Lung (tissue), 12 donors: Measurements from ENCODE around the gene CDC42EP1. TPM values are rescaled to one million over a fixed set of nuclear protein-coding genes. Genes with fewer than 3 reads are reported as not detected.

Source experiments
- ATAC-seq: fragments of 200-7000 bp; cut with Tn5 transposase; one replicate; pipeline ENCODE4 v1.9.1; 2020; ENCODE audit warnings: moderate number of reproducible peaks; ENCODE audit not compliant: insufficient read depth, low FRiP score
- DNase-seq, 3 donors: peaks; one replicate each; pipeline ENCODE4 v3.0.0-alpha.2; 2013 to 2017
- H3K27ac ChIP-seq, 2 donors: one replicate each; pipeline ENCODE4 v1.5.1; 2013; ENCODE audit warnings: mild to moderate bottlenecking in 2 of 2, moderate library complexity in 2 of 2, control low read depth in 1 of 2, inconsistent platforms in 1 of 2, low read depth in 1 of 2, low read length in 1 of 2
- H3K27me3 ChIP-seq, 3 donors: one replicate each; pipeline ENCODE4 v1.5.1; 2013; ENCODE audit warnings: low read length in 2 of 3; ENCODE audit not compliant: control insufficient read depth in 3 of 3, insufficient read depth in 3 of 3
- H3K36me3 ChIP-seq, 4 donors: one replicate each; pipeline ENCODE4 v1.5.1; 2013; ENCODE audit warnings: low read length in 4 of 4, mild to moderate bottlenecking in 1 of 4, moderate library complexity in 1 of 4; ENCODE audit not compliant: control insufficient read depth in 4 of 4, insufficient read depth in 4 of 4
- H3K4me1 ChIP-seq, 5 donors: one replicate each; pipeline ENCODE4 v1.5.1; 2013; ENCODE audit warnings: low read length in 5 of 5, mild to moderate bottlenecking in 2 of 5, moderate library complexity in 1 of 5; ENCODE audit not compliant: control insufficient read depth in 5 of 5, insufficient read depth in 5 of 5
- H3K4me3 ChIP-seq: one replicate; pipeline ENCODE4 v1.5.1; 2013; ENCODE audit warnings: mild to moderate bottlenecking, control low read depth, moderate library complexity
- H3K9ac ChIP-seq, 2 donors: one replicate each; pipeline ENCODE4 v1.5.1; 2013; ENCODE audit warnings: low read length in 2 of 2, control low read depth in 1 of 2; ENCODE audit not compliant: insufficient read depth in 1 of 2
- H3K9me3 ChIP-seq, 4 donors: one replicate each; pipeline ENCODE4 v1.5.1; 2013; ENCODE audit warnings: low read length in 3 of 4, mild to moderate bottlenecking in 1 of 4, moderate library complexity in 1 of 4; ENCODE audit not compliant: control insufficient read depth in 4 of 4, insufficient read depth in 3 of 4
- CTCF ChIP-seq: IDR thresholded peaks from 2 replicates; pipeline ENCODE4 v1.5.1; 2012; ENCODE audit warnings: mild to moderate bottlenecking; ENCODE audit errors: control extremely low read depth, extremely low read depth
- WGBS, 2 donors: extraction: QIAGEN DNeasy Blood & Tissue Kit; methylation state at CpG; one replicate each; pipeline ENCODE4 v1.1.7; 2013; 5-methylcytosine and 5-hydroxymethylcytosine counted together
- polyA plus RNA-seq, 2 donors: library from polyadenylated mRNA; stranded (reverse); fragments of 200-250 nt; gene quantifications; one replicate each; pipeline ENCODE4 v1.2.1, GENCODE V29; 2013
- total RNA-seq, 2 donors: library from RNA; depleted of rRNA in 1 of 2; stranded (reverse); fragments of >200 nt in 1 of 2; gene quantifications; one replicate each; pipeline ENCODE4 v1.2.1, GENCODE V29; 2014 to 2021
- donor health status: control.
- donor health status: control.
- donor health status: Bipolar disorder and iron deficiency.
- donor health status: healthy.
- donor health status: DM: yes; HTN: yes; CAD: no.

CDC42EP1 gene
- total and polyA plus RNA-seq, 4 donors, result 23.9 to 77.0 (median 51.9) TPM

GRCh38 chr22:37529652-37530345, 30.5 kb upstream of the CDC42EP1 start:
- Histone ChIP-seq H3K4me3 (no peak overlapping the region), H3K9ac (no peak overlapping the region), H3K36me3 (no peaks in the 10 kb centered on the region), H3K9me3 (no peaks in the 10 kb centered on the region), H3K27me3 (no peaks in the 10 kb centered on the region), H3K27ac (no peak overlapping the region), H3K4me1 (peaks cover 0 to 3% (median 0%) of the 10 kb centered on the region in 5 donors)
- WGBS, 2 donors, result 48 to 62% methylated on average over 2 of the region's 2 CpGs
- no peak for TF ChIP-seq CTCF
- no peak for DNase-seq
- ATAC-seq, result no peak

GRCh38 chr22:37533995-37534394, 26.3 kb upstream of the CDC42EP1 start:
- no peak for TF ChIP-seq CTCF
- DNase-seq (no peak), ATAC-seq (no peak)
- H3K9ac ChIP-seq, result no peak overlapping the region
- H3K36me3 ChIP-seq, result no peaks in the 10 kb centered on the region
- H3K27ac ChIP-seq, result no peak overlapping the region
- H3K4me3 ChIP-seq, result no peak overlapping the region
- no peaks in the 10 kb centered on the region for H3K27me3 ChIP-seq
- no peaks in the 10 kb centered on the region for H3K9me3 ChIP-seq
- WGBS, 2 donors, result 18 to 37% methylated on average over 9 of the region's 9 CpGs
- H3K4me1 ChIP-seq, result peaks cover 0 to 6% (median 0%) of the 10 kb centered on the region in 5 donors

GRCh38 chr22:37534445-37534844, 25.8 kb upstream of the CDC42EP1 start:
- ATAC-seq (no peak), DNase-seq (no peak)
- TF ChIP-seq CTCF, result no peak
- 78 to 89% methylated on average over 3 of the region's 3 CpGs for WGBS, 2 donors
- no peak overlapping the region for H3K27ac ChIP-seq
- H3K9me3 ChIP-seq, result no peaks in the 10 kb centered on the region
- H3K4me1 ChIP-seq, result peaks cover 0 to 10% (median 0%) of the 10 kb centered on the region in 5 donors
- H3K9ac ChIP-seq, result no peak overlapping the region
- H3K4me3 ChIP-seq, result no peak overlapping the region
- no peaks in the 10 kb centered on the region for H3K27me3 ChIP-seq
- no peaks in the 10 kb centered on the region for H3K36me3 ChIP-seq

DNA sequence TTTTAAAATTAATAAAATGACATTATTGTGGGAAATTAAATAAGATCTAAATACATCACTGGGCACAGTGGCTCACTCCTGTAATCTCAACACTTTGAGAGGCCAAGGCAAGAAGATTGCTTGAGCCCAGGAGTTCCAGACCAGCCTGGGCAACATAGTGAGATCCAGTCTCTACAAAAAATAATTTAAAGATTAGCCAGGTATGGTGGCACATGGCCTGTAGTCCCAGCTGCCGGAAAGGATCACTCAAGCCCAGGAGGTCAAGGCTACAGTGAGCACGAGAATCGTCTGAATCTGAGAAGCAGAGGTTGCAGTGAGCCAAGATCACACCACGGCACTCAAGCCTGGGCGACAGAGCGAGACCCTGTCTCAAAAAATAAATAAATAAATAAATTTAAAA, 25.1 kb upstream of the CDC42EP1 start:
- Histone ChIP-seq H3K9me3 (no peaks in the 10 kb centered on the region), H3K27ac (no peak overlapping the region), H3K4me1 (peaks cover 0 to 10% (median 0%) of the 10 kb centered on the region in 5 donors), H3K4me3 (no peak overlapping the region), H3K9ac (peak overlapping the region in 1 of 2 donors; percentile 13), H3K36me3 (no peaks in the 10 kb centered on the region), H3K27me3 (no peaks in the 10 kb centered on the region)
- 96% methylated on average over 6 of the region's 6 CpGs for WGBS, 2 donors
- ATAC-seq (no peak), DNase-seq (no peak)
- TF ChIP-seq CTCF, result no peak
